Cardiac fibroblast (primary cell): ENCODE measurements around the gene DIAPH2.

Experiments
- DNase-seq, 2 donors: peaks; one replicate each; pipeline versions ENCODE4 v3.0.0 to v3.0.0-alpha.2; 2010; ENCODE audit warnings: low read depth in 2 of 2
- H3K4me3 ChIP-seq, 2 donors: replicated peaks in 1 of 2; 1 replicate in 1 of 2; 2 replicates in 1 of 2; pipeline ENCODE4 v1.5.1; 2011; ENCODE audit warnings: low read depth in 2 of 2, low read length in 2 of 2, mild to moderate bottlenecking in 2 of 2, moderate library complexity in 1 of 2
- CTCF ChIP-seq: IDR thresholded peaks from one replicate; pipeline ENCODE4 v1.5.1; 2011; ENCODE audit warnings: low read depth, mild to moderate bottlenecking, low read length, inconsistent platforms

The DIAPH2 gene

GRCh38 chrX:96687776-96688175, 3.1 kb downstream of the DIAPH2 start:
- TF ChIP-seq CTCF = no peak
- no peak overlapping the region for H3K4me3 ChIP-seq
- no peak for DNase-seq

GRCh38 chrX:96688789-96689188, 4.1 kb downstream of the DIAPH2 start:
- TF ChIP-seq CTCF = no peak
- H3K4me3 ChIP-seq = no peak overlapping the region
- DNase-seq = no peak

GRCh38 chrX:96689991-96690390, 5.3 kb downstream of the DIAPH2 start:
- peak; percentile 11 to 30 for DNase-seq
- no peak overlapping the region for H3K4me3 ChIP-seq
- TF ChIP-seq CTCF = no peak

GRCh38 chrX:96692454-96692853, 7.8 kb downstream of the DIAPH2 start:
- TF ChIP-seq CTCF = no peak
- H3K4me3 ChIP-seq = no peak overlapping the region
- DNase-seq = peak; percentile 38 to 59

GRCh38 chrX:96692890-96693289, 8.2 kb downstream of the DIAPH2 start:
- H3K4me3 ChIP-seq = no peak overlapping the region
- no peak for TF ChIP-seq CTCF
- peak; percentile 16 to 23 for DNase-seq

- H3K4me3 ChIP-seq = no peak overlapping the region
- no peak for TF ChIP-seq CTCF
- DNase-seq = no peak
Measured at GRCh38 chrX:96693407-96693806, 8.8 kb downstream of the DIAPH2 start.

GRCh38 chrX:96696462-96696861, 11.8 kb downstream of the DIAPH2 start:
- no peak overlapping the region for H3K4me3 ChIP-seq
- peak in 1 of 2 donors; percentile 15 for DNase-seq
- TF ChIP-seq CTCF = no peak
